Keratinocyte (primary cell): ENCODE data around the gene TPM4. TPM values are rescaled to one million over a fixed set of nuclear protein-coding genes. Genes with fewer than 3 reads are reported as not detected.

ENCODE experiments used
- DNase-seq: peaks from one replicate; pipeline ENCODE4 v3.0.0-alpha.2; 2011; ENCODE audit warnings: low read depth, missing footprints, low spot score
- FAIRE-seq: peaks from 2 replicates; lab custom pipeline; 2011; peaks lifted over from hg19 to GRCh38; lab: Jason Lieb, UNC
- H2AFZ ChIP-seq: 2 replicates; pipeline ENCODE4 v1.6.0; 2012; ENCODE audit warnings: low read length, control low read depth, inconsistent platforms; ENCODE audit not compliant: control insufficient read depth
- H3K27ac ChIP-seq: 2 replicates; pipeline ENCODE4 v1.5.1; 2011; ENCODE audit warnings: low read length; ENCODE audit not compliant: control insufficient read depth, insufficient read depth
- H3K27me3 ChIP-seq: 3 replicates; pipeline ENCODE4 v1.6.0; 2011; ENCODE audit warnings: low read length; ENCODE audit not compliant: control insufficient read depth, insufficient read depth; ENCODE audit errors: extremely low read depth
- H3K36me3 ChIP-seq, 2 experiments: 2 replicates in 1 of 2; 3 replicates in 1 of 2; pipeline ENCODE4 v1.5.1; 2011; ENCODE audit warnings: low read length in 2 of 2, mild to moderate bottlenecking in 1 of 2; ENCODE audit not compliant: control insufficient read depth in 2 of 2, insufficient read depth in 2 of 2; ENCODE audit errors: extremely low read depth in 1 of 2
- H3K4me1 ChIP-seq: 3 replicates; pipeline ENCODE4 v1.5.1; 2011; ENCODE audit warnings: low read length; ENCODE audit not compliant: control insufficient read depth, insufficient read depth; ENCODE audit errors: extremely low read depth
- H3K4me2 ChIP-seq: 3 replicates; pipeline ENCODE4 v1.6.0; 2011; ENCODE audit warnings: low read depth, low read length; ENCODE audit not compliant: control insufficient read depth, insufficient read depth; ENCODE audit errors: extremely low read depth
- H3K4me3 ChIP-seq, 3 experiments: fragments of 200-600 bp in 1 of 3; sonication (generic) in 1 of 3; 2 replicates in 2 of 3; 3 replicates in 1 of 3; pipeline ENCODE4 v1.5.1; 2011 to 2016; ENCODE audit warnings: low read length in 3 of 3, mild to moderate bottlenecking in 3 of 3, control low read depth in 2 of 3, inconsistent platforms in 1 of 3, low read depth in 1 of 3, mixed read lengths in 1 of 3, mixed run types in 1 of 3, moderate library complexity in 1 of 3; ENCODE audit not compliant: control insufficient read depth in 2 of 3, insufficient read depth in 2 of 3; ENCODE audit errors: extremely low read depth in 1 of 3
- H3K79me2 ChIP-seq: 2 replicates; pipeline ENCODE4 v1.6.0; 2012; ENCODE audit warnings: low read length; ENCODE audit not compliant: control insufficient read depth, insufficient read depth
- H3K9ac ChIP-seq: 3 replicates; pipeline ENCODE4 v1.6.0; 2011; ENCODE audit warnings: low read length; ENCODE audit not compliant: control insufficient read depth, insufficient read depth; ENCODE audit errors: extremely low read depth
- H3K9me1 ChIP-seq: 3 replicates; pipeline ENCODE4 v1.6.0; 2011; ENCODE audit warnings: low read length; ENCODE audit not compliant: control insufficient read depth, insufficient read depth; ENCODE audit errors: extremely low read depth
- H3K9me3 ChIP-seq: 2 replicates; pipeline ENCODE4 v1.5.1; 2012; ENCODE audit warnings: low read depth, low read length; ENCODE audit not compliant: control insufficient read depth
- H4K20me1 ChIP-seq: 3 replicates; pipeline ENCODE4 v1.6.0; 2011; ENCODE audit warnings: low read length; ENCODE audit not compliant: control insufficient read depth, insufficient read depth; ENCODE audit errors: extremely low read depth
- EZH2 ChIP-seq: IDR thresholded peaks from one replicate; pipeline ENCODE4 v1.6.1; 2012; ENCODE audit warnings: inconsistent platforms, mild to moderate bottlenecking, low read length, moderate library complexity
- dilution Hi-C: fragments of 300-500 bp; cut with MboI; formaldehyde crosslinking; loops from one replicate; pipeline ENCODE4 v1.7.0; 2020; ENCODE audit warnings: low sequenced_read_pairs; ENCODE audit not compliant: extremely low pct_ligation_motif_present
- polyA plus RNA-seq, 5 experiments: library from polyadenylated mRNA; depleted of rRNA in 3 of 5; stranded (reverse) in 3 of 5; stranded (forward) in 1 of 5; unstranded in 1 of 5; fragments of >200 nt; gene quantifications; 1 replicate in 1 of 5; 2 replicates in 3 of 5; 3 replicates in 1 of 5; pipeline versions ENCODE4 v1.2.1 to v1.2.3, GENCODE V29; 2011 to 2012; ENCODE audit warnings: missing spikeins in 2 of 5, low read depth in 1 of 5, low replicate concordance in 1 of 5
- TF ChIP-seq, protein P1 (sequence below), 3 experiments: IDR thresholded peaks in 1 of 3; conservative IDR thresholded peaks in 1 of 3; optimal IDR thresholded peaks in 1 of 3; 2 replicates in 2 of 3; 3 replicates in 1 of 3; pipeline versions ENCODE3 to v1.5.1; 2011; ENCODE audit warnings: low read length in 3 of 3, mild to moderate bottlenecking in 3 of 3, moderate library complexity in 2 of 3, control low read depth in 1 of 3, inconsistent platforms in 1 of 3; ENCODE audit not compliant: insufficient read depth in 2 of 3; ENCODE audit errors: extremely low read depth in 1 of 3

TPM4 gene
- polyA plus RNA-seq, 1 donor (not counting 4 experiments of a cell fraction or from before 2014, with no cell fraction given), result 646 TPM

GRCh38 chr19:16033721-16034120, 42.6 kb upstream of the TPM4 start:
- TF ChIP-seq, protein P1, sequence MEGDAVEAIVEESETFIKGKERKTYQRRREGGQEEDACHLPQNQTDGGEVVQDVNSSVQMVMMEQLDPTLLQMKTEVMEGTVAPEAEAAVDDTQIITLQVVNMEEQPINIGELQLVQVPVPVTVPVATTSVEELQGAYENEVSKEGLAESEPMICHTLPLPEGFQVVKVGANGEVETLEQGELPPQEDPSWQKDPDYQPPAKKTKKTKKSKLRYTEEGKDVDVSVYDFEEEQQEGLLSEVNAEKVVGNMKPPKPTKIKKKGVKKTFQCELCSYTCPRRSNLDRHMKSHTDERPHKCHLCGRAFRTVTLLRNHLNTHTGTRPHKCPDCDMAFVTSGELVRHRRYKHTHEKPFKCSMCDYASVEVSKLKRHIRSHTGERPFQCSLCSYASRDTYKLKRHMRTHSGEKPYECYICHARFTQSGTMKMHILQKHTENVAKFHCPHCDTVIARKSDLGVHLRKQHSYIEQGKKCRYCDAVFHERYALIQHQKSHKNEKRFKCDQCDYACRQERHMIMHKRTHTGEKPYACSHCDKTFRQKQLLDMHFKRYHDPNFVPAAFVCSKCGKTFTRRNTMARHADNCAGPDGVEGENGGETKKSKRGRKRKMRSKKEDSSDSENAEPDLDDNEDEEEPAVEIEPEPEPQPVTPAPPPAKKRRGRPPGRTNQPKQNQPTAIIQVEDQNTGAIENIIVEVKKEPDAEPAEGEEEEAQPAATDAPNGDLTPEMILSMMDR (optimal IDR thresholded peaks at IDR 0.05 in 1 of 3, IDR thresholded peaks at IDR 0.05 in 1 of 3, conservative IDR thresholded peaks at IDR 0.05 in 1 of 3; ENCODE audit: extremely low read depth in 1 of 3, insufficient read depth in 2 of 3, low read length in 3 of 3), result no peak
- TF ChIP-seq EZH2, result no peak
- Histone ChIP-seq H3K9me1 (no peaks in the 10 kb centered on the region), H3K4me3 (no peak overlapping the region), H3K4me2 (no peak overlapping the region), H3K9me3 (no peaks in the 10 kb centered on the region), H3K79me2 (no peaks in the 10 kb centered on the region), H2AFZ (no peak overlapping the region), H4K20me1 (no peaks in the 10 kb centered on the region), H3K27me3 (no peaks in the 10 kb centered on the region), H3K27ac (no peak overlapping the region), H3K4me1 (no peaks in the 10 kb centered on the region), H3K36me3 (no peaks in the 10 kb centered on the region), H3K9ac (no peak overlapping the region)
- FAIRE-seq (no peak), DNase-seq (no peak)
- dilution Hi-C loops, result no loop called here

- Histone ChIP-seq H3K27me3 (no peaks in the 10 kb centered on the region), H3K36me3 (no peaks in the 10 kb centered on the region), H3K27ac (no peak overlapping the region), H3K9me3 (no peaks in the 10 kb centered on the region), H3K9me1 (no peaks in the 10 kb centered on the region), H4K20me1 (no peaks in the 10 kb centered on the region), H3K4me2 (no peak overlapping the region), H3K9ac (no peak overlapping the region), H2AFZ (no peak overlapping the region), H3K79me2 (no peaks in the 10 kb centered on the region), H3K4me1 (no peaks in the 10 kb centered on the region), H3K4me3 (no peak overlapping the region)
- FAIRE-seq, result no peak
- dilution Hi-C loops, result no loop called here
- no peak for DNase-seq
- TF ChIP-seq, protein P1 (optimal IDR thresholded peaks at IDR 0.05 in 1 of 3, IDR thresholded peaks at IDR 0.05 in 1 of 3, conservative IDR thresholded peaks at IDR 0.05 in 1 of 3; ENCODE audit: extremely low read depth in 1 of 3, insufficient read depth in 2 of 3, low read length in 3 of 3), result no peak
- no peak for TF ChIP-seq EZH2
Observed at GRCh38 chr19:16034180-16034579, 42.1 kb upstream of the TPM4 start.
